UCSD-AML1 (cell line): Measurements from ENCODE around the gene DGKQ.
"Not testable (repeated sequence)": the region's sequence is repeated elsewhere in the genome, so short reads cannot be mapped to it uniquely, and the experiment has no call there.

ENCODE experiments used
- DNase-seq: peaks from one replicate; lab custom pipeline; 2025; ENCODE audit not compliant: unreplicated experiment; lab: John Stamatoyannopoulos, UW

The DGKQ gene

GRCh38 chr4:951186-951585 lies 22.2 kb downstream of the DGKQ start:
- DNase-seq, result no peak

GRCh38 chr4:950136-951020 lies 23.0 kb downstream of the DGKQ start:
- no peak for DNase-seq

- no peak for DNase-seq
Observed at GRCh38 chr4:949656-950055, 23.7 kb downstream of the DGKQ start.

- DNase-seq, result no peak
Observed at GRCh38 chr4:948936-949300, 24.5 kb downstream of the DGKQ start.

GRCh38 chr4:948101-948935 lies 25.1 kb downstream of the DGKQ start:
- no peak for DNase-seq

GRCh38 chr4:947491-947971 lies 25.8 kb downstream of the DGKQ start:
- DNase-seq, result no peak

GRCh38 chr4:946517-947471 lies 26.6 kb downstream of the DGKQ start:
- no peak for DNase-seq

- no peak for DNase-seq
Observed at GRCh38 chr4:946103-946450, 27.3 kb downstream of the DGKQ start.

- DNase-seq, result no peak
Observed at GRCh38 chr4:945274-946102, 27.9 kb downstream of the DGKQ start.

- DNase-seq, result not testable (repeated sequence)
Observed at GRCh38 chr4:939508-939907, 33.9 kb downstream of the DGKQ start.

GRCh38 chr4:932713-933070 lies 40.7 kb downstream of the DGKQ start:
- peak; percentile 62 for DNase-seq

- peak; percentile 98 for DNase-seq
Observed at GRCh38 chr4:931960-932712, 41.2 kb downstream of the DGKQ start, which contains the start of the genes GAK and TMEM175. GAK (minus strand) TSS chr4:932316; CDS start chr4:932187, 129 bp downstream. TMEM175 (plus strand) TSS chr4:932460; CDS start chr4:947740, 15,280 bp downstream.

GRCh38 chr4:931194-931959 lies 42.0 kb downstream of the DGKQ start:
- DNase-seq, result no peak

- no peak for DNase-seq
Observed at GRCh38 chr4:930827-931193, 42.6 kb downstream of the DGKQ start.

GRCh38 chr4:930028-930551 lies 43.3 kb downstream of the DGKQ start:
- no peak for DNase-seq

- DNase-seq, result no peak
Observed at GRCh38 chr4:929096-929765, 44.1 kb downstream of the DGKQ start.

- not testable (repeated sequence) for DNase-seq
Observed at GRCh38 chr4:927566-927965, 45.8 kb downstream of the DGKQ start.

GRCh38 chr4:926538-926937 lies 46.8 kb downstream of the DGKQ start:
- no peak for DNase-seq
